Natural killer cell treated with Interleukin-12 subunit alpha and Interleukin-12 subunit beta and Interleukin-15 and Interleukin-18, amount 100 ng/mL, for 72 hours (primary cell): Measurements from ENCODE around the gene COPZ1. TPM values are rescaled to one million over a fixed set of nuclear protein-coding genes. Genes with fewer than 3 reads are reported as not detected.

Source experiments
- ATAC-seq, 2 donors: fragments of 150-1000 bp; cut with Tn5 transposase in 1 of 2; sonication (Bioruptor Pico), chemical (Tn5 transposase) in 1 of 2; 2 replicates each; pipeline ENCODE4 v1.10.0; 2021
- DNase-seq: peaks from one replicate; pipeline ENCODE4 v3.0.0; 2022; ENCODE audit warnings: low spot score
- H3K27ac Mint-ChIP-seq, 2 donors: 1 replicate in 1 of 2; 2 replicates in 1 of 2; pipeline ENCODE4 v1.8.0; 2022; ENCODE audit warnings: mixed read lengths in 2 of 2, mild to moderate bottlenecking in 1 of 2, moderate library complexity in 1 of 2
- H3K27me3 Mint-ChIP-seq, 2 donors: 1 replicate in 1 of 2; 2 replicates in 1 of 2; pipeline ENCODE4 v1.8.0; 2022; ENCODE audit warnings: mixed read lengths in 2 of 2
- H3K36me3 Mint-ChIP-seq: one replicate; pipeline ENCODE4 v1.8.0; 2022; ENCODE audit warnings: mixed read lengths
- H3K4me1 Mint-ChIP-seq, 2 donors: 1 replicate in 1 of 2; 2 replicates in 1 of 2; pipeline ENCODE4 v1.8.0; 2022; ENCODE audit warnings: low read depth in 2 of 2, mixed read lengths in 2 of 2, mild to moderate bottlenecking in 1 of 2
- H3K4me3 Mint-ChIP-seq: one replicate; pipeline ENCODE4 v1.8.0; 2022; ENCODE audit warnings: mixed read lengths
- H3K9me3 Mint-ChIP-seq: 2 replicates; pipeline ENCODE4 v1.8.0; 2022; ENCODE audit warnings: mixed read lengths
- total RNA-seq, 2 donors: library from RNA; stranded (reverse); gene quantifications; one replicate each; pipeline ENCODE4 v1.2.3, GENCODE V29; 2022

The COPZ1 gene
- total RNA-seq, 2 donors from 2014 or later: 111 to 158 TPM

DNA sequence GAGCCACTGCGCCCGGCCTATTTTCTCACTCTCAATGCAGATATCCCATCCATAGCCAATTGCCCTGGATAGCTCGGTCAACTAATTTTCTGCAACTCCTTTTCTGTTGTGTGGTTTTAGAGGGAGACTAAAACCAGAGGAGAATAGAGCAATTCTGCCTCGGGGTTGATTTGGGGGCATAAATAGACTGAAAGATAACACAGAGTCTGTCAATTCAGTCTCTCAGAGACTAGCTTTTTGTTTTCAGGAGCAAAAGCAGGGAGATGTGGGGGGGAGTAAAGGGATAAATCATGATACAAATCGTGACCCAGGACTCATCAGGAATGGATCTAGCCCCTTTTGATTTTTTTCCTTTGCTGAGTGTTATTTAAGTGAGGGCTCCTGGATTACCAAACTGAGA, 6.5 kb downstream of the COPZ1 start:
- Mint-ChIP-seq H3K4me1 (peaks cover 36 to 38% of the 10 kb centered on the region in 2 donors), H3K4me3 (no peak overlapping the region), H3K9me3 (no peaks in the 10 kb centered on the region), H3K27me3 (no peaks in the 10 kb centered on the region), H3K36me3 (no peaks in the 10 kb centered on the region), H3K27ac (peak overlapping the region; percentile 65 to 84)
- DNase-seq: no peak
- ATAC-seq: no peak

DNA sequence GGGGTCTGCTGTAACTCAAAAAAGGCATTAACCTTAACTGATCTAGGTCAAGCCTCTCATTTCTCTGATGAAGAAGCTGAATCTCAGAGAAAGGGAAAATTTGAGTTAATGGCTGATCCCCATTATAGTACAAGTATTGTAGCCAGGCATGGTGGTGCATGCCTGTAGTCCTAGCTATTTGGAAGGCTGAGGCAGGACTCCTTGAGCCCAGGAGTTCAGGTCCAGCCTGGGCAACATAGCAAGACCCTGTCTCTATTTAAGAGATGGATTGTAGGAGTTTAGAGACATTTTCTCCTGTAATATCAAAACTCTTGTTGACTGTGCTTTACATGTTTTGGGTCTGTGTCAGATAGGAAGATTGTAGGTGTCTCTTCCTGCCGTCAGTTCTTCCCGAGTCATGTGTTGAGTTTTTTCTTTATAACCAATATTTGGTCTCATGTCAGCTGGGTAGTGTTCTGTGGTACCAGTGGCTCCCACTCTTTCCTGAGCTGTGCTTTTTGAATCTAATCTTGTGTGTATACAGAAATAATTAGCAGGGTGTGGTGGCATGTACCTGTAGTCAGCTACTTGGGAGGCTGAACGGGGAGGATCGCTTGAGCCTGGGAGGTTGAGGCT, 8.6 kb downstream of the COPZ1 start:
- no peak for DNase-seq
- H3K36me3 Mint-ChIP-seq: no peaks in the 10 kb centered on the region
- no peak overlapping the region for H3K4me3 Mint-ChIP-seq
- H3K9me3 Mint-ChIP-seq: no peaks in the 10 kb centered on the region
- H3K27me3 Mint-ChIP-seq: no peaks in the 10 kb centered on the region
- no peak overlapping the region for H3K27ac Mint-ChIP-seq
- no peak for ATAC-seq
- H3K4me1 Mint-ChIP-seq: peaks cover 30 to 34% of the 10 kb centered on the region in 2 donors

DNA sequence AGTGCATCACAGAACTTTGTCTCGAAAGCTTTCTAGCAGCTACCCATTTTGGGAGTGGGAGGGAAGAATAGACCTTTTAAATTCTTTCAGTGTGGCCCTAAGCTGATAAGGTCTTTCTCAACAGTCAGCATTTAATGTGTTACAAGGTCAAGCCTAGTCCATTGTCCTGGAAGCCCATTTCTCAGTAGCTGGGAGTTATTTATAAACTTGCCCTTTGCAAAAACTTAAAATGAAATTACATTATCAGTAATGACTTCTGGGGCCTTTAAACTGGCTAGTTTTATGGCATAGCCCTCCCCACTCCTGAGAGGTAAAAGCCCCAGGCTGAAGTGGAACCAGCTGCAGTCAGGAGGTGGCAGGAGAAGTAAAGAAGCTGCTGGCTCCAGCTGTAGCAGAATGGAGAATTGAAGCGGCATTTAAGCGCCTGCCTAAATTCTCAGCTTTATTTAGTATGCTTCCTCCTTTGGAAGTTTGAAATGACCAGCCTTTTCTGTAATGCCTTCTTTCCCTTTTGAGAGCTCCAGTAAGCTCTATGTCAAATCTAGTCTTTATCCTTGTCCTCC, 12.4 kb downstream of the COPZ1 start:
- no peak for DNase-seq
- peaks cover 0 to 21% of the 10 kb centered on the region in 2 donors for H3K4me1 Mint-ChIP-seq
- ATAC-seq: no peak
- no peak overlapping the region for H3K4me3 Mint-ChIP-seq
- no peaks in the 10 kb centered on the region for H3K27me3 Mint-ChIP-seq
- H3K27ac Mint-ChIP-seq: no peak overlapping the region
- peaks cover 9% of the 10 kb centered on the region for H3K36me3 Mint-ChIP-seq
- H3K9me3 Mint-ChIP-seq: no peaks in the 10 kb centered on the region

DNA sequence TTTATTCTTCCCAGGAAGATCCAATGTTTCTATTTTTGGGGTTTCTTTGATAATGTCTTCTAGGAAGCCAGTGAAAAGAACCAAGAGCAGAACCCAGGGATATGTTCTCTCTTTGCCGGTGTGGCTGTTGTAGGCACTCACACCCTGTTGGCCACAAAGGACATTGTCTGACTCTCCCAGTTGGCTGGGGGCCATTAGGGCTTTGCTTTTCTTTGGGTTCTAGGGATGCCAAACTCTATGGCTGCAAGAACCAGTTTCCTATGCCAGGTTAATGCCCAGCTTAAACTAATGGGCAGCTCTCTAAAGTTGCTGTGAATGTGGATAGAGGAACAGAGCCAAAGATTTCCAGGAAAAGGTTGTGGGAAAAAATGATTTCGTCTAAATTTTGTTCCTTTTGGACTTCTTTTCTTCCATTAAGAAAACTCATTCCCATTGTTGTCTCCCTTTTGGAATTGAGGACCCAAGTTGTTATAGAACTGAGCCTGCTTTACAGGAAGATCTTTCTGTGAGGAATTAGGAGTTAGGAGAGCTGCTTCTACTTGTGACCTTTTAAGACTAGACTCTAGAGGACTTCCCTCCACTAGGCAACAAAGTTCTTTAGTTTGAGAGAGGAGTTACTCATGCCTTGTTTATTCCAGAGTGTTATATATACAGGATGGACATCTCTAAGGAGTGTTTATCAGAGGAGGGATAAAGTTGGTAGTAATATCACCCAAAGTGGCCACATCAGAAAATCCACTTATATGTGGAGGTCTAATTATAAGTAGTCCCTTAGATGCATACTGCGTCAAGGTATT, 13.1 kb downstream of the COPZ1 start:
- H3K9me3 Mint-ChIP-seq: no peaks in the 10 kb centered on the region
- H3K4me3 Mint-ChIP-seq: no peak overlapping the region
- DNase-seq (no peak), ATAC-seq (no peak)
- peaks cover 0 to 21% of the 10 kb centered on the region in 2 donors for H3K4me1 Mint-ChIP-seq
- H3K27me3 Mint-ChIP-seq: no peaks in the 10 kb centered on the region
- H3K36me3 Mint-ChIP-seq: peaks cover 12% of the 10 kb centered on the region
- H3K27ac Mint-ChIP-seq: peak overlapping the region in 1 of 2 donors; percentile 35

DNA sequence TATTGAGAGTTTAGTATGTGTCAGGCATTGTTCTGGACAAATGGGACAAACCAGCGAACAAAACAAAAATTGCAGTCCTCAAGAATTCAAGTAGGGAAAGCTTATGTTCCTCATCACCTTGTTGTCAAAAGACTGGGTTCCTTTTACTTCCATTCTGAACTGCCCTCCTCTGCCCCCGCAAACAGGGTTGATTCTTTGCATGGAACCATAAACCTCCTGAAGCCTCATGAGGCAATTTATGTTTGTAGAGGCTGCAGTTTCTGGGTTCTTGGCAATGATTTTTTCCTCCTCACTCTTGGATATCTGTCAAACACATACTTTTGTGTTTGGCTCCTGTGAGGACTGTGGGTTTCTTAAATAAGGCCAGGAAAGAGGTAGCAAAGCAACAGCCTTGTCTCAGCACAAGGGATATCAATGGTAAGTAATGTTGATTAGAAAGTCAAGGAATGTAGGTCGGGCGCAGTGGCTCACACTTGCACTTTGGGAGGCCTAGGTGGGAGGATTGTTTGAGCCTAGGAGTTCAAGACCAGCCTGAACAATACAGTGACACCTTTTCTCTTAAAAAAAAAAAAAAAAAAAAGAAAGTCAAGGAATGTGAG, 13.9 kb downstream of the COPZ1 start:
- Mint-ChIP-seq H3K36me3 (peaks cover 17% of the 10 kb centered on the region), H3K9me3 (no peaks in the 10 kb centered on the region), H3K4me3 (no peak overlapping the region), H3K27ac (peak overlapping the region in 1 of 2 donors; percentile 35), H3K4me1 (peaks cover 0 to 21% of the 10 kb centered on the region in 2 donors), H3K27me3 (no peaks in the 10 kb centered on the region)
- DNase-seq (no peak), ATAC-seq (no peak)

DNA sequence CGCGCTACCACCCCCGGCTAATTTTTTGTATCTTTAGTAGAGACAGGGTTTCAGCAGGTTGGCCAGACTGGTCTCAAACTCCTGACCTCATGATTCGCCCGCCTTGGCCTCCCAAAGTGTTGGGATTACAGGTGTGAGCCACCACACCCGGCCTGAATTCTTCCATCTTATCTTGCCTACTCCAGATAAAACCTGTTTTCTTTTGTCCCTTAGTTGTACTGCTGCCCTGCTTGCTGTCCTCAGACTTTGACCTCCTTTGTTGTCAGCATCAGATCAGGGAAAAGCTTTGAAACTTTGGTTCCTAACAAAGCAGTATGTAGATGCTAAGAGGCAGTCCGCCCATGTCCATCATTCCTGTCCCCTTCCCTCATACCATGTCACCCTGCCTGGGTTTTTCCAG, 15.9 kb downstream of the COPZ1 start:
- Mint-ChIP-seq H3K36me3 (peaks cover 24% of the 10 kb centered on the region), H3K9me3 (no peaks in the 10 kb centered on the region), H3K4me3 (no peak overlapping the region), H3K27ac (no peak overlapping the region), H3K27me3 (no peaks in the 10 kb centered on the region), H3K4me1 (peaks cover 0 to 24% of the 10 kb centered on the region in 2 donors)
- ATAC-seq: no peak
- no peak for DNase-seq

DNA sequence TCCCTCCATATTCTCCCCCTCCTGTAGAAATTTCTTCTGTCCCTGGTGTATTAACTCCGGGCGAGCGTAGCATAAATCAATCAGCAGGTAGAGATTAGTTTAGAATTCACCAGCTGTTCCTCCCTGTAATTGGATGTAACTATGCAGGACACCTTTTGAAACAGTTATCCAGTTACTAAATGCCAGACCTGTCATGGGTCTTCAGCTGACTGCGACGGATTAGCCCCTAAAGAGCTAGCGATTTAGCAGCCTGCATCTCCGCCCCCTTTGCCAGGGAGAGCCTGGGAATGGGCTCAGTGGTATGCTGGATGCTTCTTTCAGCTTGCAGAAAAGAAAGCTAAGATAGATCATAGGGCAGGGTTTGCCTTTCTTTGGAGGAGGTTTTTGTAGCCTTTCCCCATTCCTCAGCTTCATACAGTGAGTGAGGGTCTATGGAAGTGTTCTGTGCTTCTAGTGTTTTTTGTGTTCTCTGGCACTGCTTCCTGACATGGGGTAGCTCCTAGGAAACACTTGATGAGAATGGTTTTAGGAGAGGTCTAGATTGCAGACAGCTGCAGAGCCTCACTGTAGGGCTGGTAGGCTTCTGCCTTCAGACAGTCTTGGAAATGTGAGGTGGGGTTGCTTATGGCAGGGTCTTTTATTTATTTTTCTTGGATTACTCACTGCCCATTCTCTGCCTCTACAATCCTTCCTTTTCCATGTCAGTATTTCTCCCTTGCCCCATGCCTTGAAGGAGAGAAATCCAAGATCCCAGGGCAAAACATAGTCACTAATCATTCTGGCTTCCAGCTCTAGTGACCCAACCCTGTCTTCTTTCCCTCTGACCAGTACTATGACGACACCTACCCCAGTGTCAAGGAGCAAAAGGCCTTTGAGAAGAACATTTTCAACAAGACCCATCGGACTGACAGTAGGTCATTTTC, 16.7 kb downstream of the COPZ1 start:
- Mint-ChIP-seq H3K27ac (no peak overlapping the region), H3K27me3 (no peaks in the 10 kb centered on the region), H3K4me3 (no peak overlapping the region), H3K9me3 (no peaks in the 10 kb centered on the region), H3K36me3 (peaks cover 24% of the 10 kb centered on the region), H3K4me1 (peaks cover 0 to 19% of the 10 kb centered on the region in 2 donors)
- ATAC-seq (no peak), DNase-seq (no peak)

DNA sequence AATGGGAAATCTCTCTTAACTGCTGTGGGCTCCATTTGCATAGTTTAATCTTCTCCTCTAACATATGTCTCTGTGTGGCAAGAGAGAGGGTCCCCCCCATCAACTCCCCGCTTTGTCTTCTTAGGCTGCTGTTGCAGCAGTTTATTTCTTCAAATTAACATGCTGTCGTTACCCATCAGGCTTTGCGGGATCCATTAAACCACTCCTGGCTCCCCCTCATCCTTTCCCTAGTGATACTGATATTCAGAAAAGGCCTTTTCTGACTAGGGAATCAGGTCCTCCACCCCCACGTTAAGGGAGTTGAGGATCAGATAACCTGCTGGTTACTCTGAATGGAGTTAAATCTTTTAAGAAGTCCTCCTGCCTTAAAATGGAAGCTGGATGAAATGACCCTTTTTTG, 24.1 kb downstream of the COPZ1 start:
- peaks cover 35% of the 10 kb centered on the region for H3K36me3 Mint-ChIP-seq
- no peak overlapping the region for H3K4me3 Mint-ChIP-seq
- no peak for DNase-seq
- H3K4me1 Mint-ChIP-seq: peaks cover 0 to 14% of the 10 kb centered on the region in 2 donors
- no peak overlapping the region for H3K27ac Mint-ChIP-seq
- H3K27me3 Mint-ChIP-seq: no peaks in the 10 kb centered on the region
- no peak for ATAC-seq
- no peaks in the 10 kb centered on the region for H3K9me3 Mint-ChIP-seq

DNA sequence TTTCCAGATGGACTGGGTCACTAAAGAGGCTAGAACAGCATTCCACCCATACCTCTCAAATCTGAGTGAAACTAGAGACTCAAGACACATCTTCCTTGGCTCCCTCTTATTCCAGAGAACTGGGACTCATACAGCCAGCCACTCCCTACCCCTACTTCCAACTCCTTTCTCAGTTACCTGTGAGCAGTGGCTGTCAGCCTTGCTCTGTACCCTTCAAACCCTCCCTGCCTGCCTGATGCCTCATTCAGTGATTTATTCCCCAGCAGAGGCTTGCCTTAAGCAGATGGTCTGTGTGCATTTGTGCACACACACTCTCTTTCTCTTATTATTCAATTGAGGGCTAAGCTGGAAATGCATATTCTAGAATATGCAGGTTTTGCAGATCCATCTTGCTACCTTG, 24.7 kb downstream of the COPZ1 start:
- no peak for ATAC-seq
- H3K27ac Mint-ChIP-seq: peak overlapping the region in 1 of 2 donors; percentile 75

DNA sequence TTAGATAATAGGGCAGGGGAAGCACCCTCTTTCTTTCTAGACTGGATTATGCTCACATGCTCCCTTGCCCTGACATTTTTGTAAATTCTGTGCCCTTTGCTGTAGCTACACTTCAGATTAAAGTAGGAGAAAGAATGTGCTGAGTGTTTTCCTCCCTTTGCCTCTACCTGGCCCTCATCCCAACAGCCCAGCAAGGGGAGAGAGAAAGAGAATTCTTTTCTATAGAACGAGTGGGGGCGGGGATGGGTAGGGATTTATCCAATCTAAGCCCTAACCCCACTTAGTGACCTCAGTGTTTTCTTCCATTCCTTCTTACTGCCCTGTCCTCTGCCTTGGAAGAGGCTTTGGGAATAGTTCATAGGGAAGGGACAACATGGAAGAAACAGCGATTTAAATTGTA, 25.8 kb downstream of the COPZ1 start:
- Mint-ChIP-seq H3K27me3 (no peaks in the 10 kb centered on the region), H3K36me3 (peaks cover 28% of the 10 kb centered on the region), H3K4me1 (peaks cover 0 to 16% of the 10 kb centered on the region in 2 donors), H3K27ac (peak overlapping the region in 1 of 2 donors; percentile 75), H3K9me3 (no peaks in the 10 kb centered on the region), H3K4me3 (no peak overlapping the region)
- no peak for DNase-seq
- no peak for ATAC-seq

More for the DNA sequence above, 24.7 kb downstream of the COPZ1 start:
- no peaks in the 10 kb centered on the region for H3K9me3 Mint-ChIP-seq
- no peak for DNase-seq
- H3K36me3 Mint-ChIP-seq: peaks cover 35% of the 10 kb centered on the region
- no peaks in the 10 kb centered on the region for H3K27me3 Mint-ChIP-seq
- no peak overlapping the region for H3K4me3 Mint-ChIP-seq
- peaks cover 0 to 15% of the 10 kb centered on the region in 2 donors for H3K4me1 Mint-ChIP-seq

DNA sequence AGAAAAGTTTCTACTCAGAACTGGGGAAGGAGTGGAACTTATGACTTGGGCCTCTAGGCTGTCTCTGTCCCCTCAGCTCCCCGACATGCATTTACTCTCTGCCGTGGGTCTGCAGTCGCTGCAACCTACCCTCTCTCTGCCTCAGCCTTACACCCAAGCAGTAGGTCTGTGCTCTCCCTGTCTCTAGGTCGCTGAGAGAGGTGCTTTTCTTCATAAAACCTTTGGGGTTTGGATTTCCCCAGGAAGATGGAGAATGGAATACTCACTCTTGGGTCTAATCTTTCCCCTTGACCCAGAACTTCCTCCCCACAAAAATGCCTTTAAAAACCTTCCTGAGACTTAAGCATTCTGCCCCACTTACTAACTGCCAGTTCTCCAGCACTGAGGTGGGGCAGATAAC, 26.4 kb downstream of the COPZ1 start:
- DNase-seq (no peak), ATAC-seq (no peak)
- H3K27ac Mint-ChIP-seq: no peak overlapping the region
- H3K4me1 Mint-ChIP-seq: peaks cover 0 to 19% of the 10 kb centered on the region in 2 donors
- H3K27me3 Mint-ChIP-seq: no peaks in the 10 kb centered on the region
- no peak overlapping the region for H3K4me3 Mint-ChIP-seq
- no peaks in the 10 kb centered on the region for H3K9me3 Mint-ChIP-seq
- peaks cover 28% of the 10 kb centered on the region for H3K36me3 Mint-ChIP-seq

DNA sequence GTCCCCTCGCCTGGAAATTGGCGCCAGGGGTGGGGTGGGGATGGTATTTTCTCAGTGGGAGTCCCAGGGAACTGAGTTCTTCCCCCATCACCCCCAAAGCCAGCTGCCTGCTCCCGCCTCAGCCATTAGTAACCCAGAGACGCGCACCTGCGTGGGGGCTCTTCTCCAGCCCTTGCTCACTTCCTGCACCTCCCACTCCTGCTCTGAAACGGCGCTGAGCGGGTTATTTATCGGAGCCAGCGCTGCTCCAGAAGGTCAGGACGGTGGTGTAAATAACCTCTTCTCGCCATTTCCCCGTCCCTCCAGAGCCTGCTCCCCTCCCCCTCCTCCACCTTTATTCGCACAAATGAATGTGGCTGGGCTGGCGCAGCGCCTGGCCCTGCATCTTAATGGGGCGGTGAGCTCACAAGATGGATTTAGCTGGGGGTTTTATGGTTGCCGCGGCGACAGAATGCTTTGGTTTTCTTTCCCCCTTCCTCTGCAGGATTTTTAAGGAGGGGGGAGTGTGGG, 27.1 kb downstream of the COPZ1 start:
- no peaks in the 10 kb centered on the region for H3K27me3 Mint-ChIP-seq
- H3K4me3 Mint-ChIP-seq: no peak overlapping the region
- H3K36me3 Mint-ChIP-seq: peaks cover 28% of the 10 kb centered on the region
- peaks cover 0 to 24% of the 10 kb centered on the region in 2 donors for H3K4me1 Mint-ChIP-seq
- no peak overlapping the region for H3K27ac Mint-ChIP-seq
- DNase-seq: no peak
- H3K9me3 Mint-ChIP-seq: no peaks in the 10 kb centered on the region
- no peak for ATAC-seq
